GM12878 (cell line): ENCODE data around the gene BRINP2. TPM values are rescaled to one million over a fixed set of nuclear protein-coding genes. Genes with fewer than 3 reads are reported as not detected.

Experiments
- ATAC-seq: fragments of 200-7000 bp; cut with Tn5 transposase; 3 replicates; pipeline ENCODE4 v1.9.1; 2020; ENCODE audit warnings: mild to moderate bottlenecking, moderate library complexity
- BruUV-seq: library from RNA; stranded (reverse); fragments of 400-500 nt; replicated peaks from 2 replicates; lab custom pipeline; 2021; lab: Mats Ljungman, UMichigan
- CTCF ChIA-PET: fragments of 300-600 bp; sonication (Branson Sonifier 250); formaldehyde crosslinking; extraction: SDS; loops from one replicate; lab custom pipeline; 2021; ENCODE audit warnings: inconsistent platforms; lab: Yijun Ruan, JAX
- POLR2A ChIA-PET: fragments of 350-600 bp; formaldehyde crosslinking; extraction: SDS; loops from one replicate; lab custom pipeline; 2021; ENCODE audit warnings: inconsistent platforms; lab: Charles Lee
- RAD21 ChIA-PET: fragments of 300-600 bp; sonication (Branson Sonifier 250); formaldehyde crosslinking; loops from one replicate; lab custom pipeline; 2023; ENCODE audit warnings: antibody characterized with exemption; ENCODE audit not compliant: unreplicated experiment; lab: Charles Lee
- SMC1A ChIA-PET: fragments of 300-600 bp; sonication (Branson Sonifier 250); formaldehyde crosslinking; loops from one replicate; lab custom pipeline; 2023; ENCODE audit not compliant: unreplicated experiment, uncharacterized antibody; lab: Charles Lee
- DNase-seq: peaks from one replicate; pipeline ENCODE4 v3.0.0-alpha.2; 2011; ENCODE audit warnings: low read depth, low spot score
- FAIRE-seq: peaks from 3 replicates; lab custom pipeline; 2011; peaks lifted over from hg19 to GRCh38; lab: Jason Lieb, UNC
- H2AFZ ChIP-seq: 2 replicates; pipeline ENCODE4 v1.6.0; 2011; ENCODE audit warnings: low read depth, low read length, control low read depth; ENCODE audit not compliant: control insufficient read depth
- H3K27ac ChIP-seq: 2 replicates; pipeline ENCODE4 v1.5.1; 2011; ENCODE audit warnings: control low read depth; ENCODE audit not compliant: control insufficient read depth, insufficient read depth
- H3K27me3 ChIP-seq, 2 experiments: replicated peaks in 1 of 2; 2 replicates each; pipeline versions ENCODE4 v1.6.0 to v1.6.1; 2011; ENCODE audit warnings: low read length in 1 of 2; ENCODE audit not compliant: control insufficient read depth in 2 of 2, insufficient read depth in 2 of 2
- H3K36me3 ChIP-seq, 2 experiments: 2 replicates each; pipeline ENCODE4 v1.5.1; 2011; ENCODE audit warnings: low read length in 1 of 2; ENCODE audit not compliant: control insufficient read depth in 2 of 2, insufficient read depth in 2 of 2
- H3K4me1 ChIP-seq: 2 replicates; pipeline ENCODE4 v1.6.1; 2011; ENCODE audit warnings: mild to moderate bottlenecking, low read length, moderate library complexity, mixed read lengths; ENCODE audit not compliant: control insufficient read depth, insufficient read depth
- H3K4me2 ChIP-seq: 2 replicates; pipeline ENCODE4 v1.6.0; 2011; ENCODE audit warnings: control low read depth; ENCODE audit not compliant: control insufficient read depth, insufficient read depth
- H3K4me3 ChIP-seq: fragments of 200-600 bp; sonication (generic); 2 replicates; pipeline ENCODE4 v1.5.1; 2016
- H3K79me2 ChIP-seq: 2 replicates; pipeline ENCODE4 v1.6.0; 2011; ENCODE audit warnings: low read length; ENCODE audit not compliant: control insufficient read depth, insufficient read depth
- H3K9ac ChIP-seq: 2 replicates; pipeline ENCODE4 v1.8.0; 2011; ENCODE audit warnings: low read length, control low read depth, mixed read lengths; ENCODE audit not compliant: control insufficient read depth, insufficient read depth
- H3K9me3 ChIP-seq: replicated peaks from 3 replicates; pipeline ENCODE4 v1.5.1; 2011; ENCODE audit warnings: mild to moderate bottlenecking, low read length; ENCODE audit not compliant: control insufficient read depth, insufficient read depth
- H4K20me1 ChIP-seq: 2 replicates; pipeline ENCODE4 v1.6.0; 2011; ENCODE audit not compliant: control insufficient read depth, insufficient read depth
- CHD1 ChIP-seq: IDR thresholded peaks from 2 replicates; pipeline ENCODE4 v1.6.1; 2012; ENCODE audit warnings: low read depth, low read length, improper control_type of control experiment
- CHD2 ChIP-seq: IDR thresholded peaks from 2 replicates; pipeline ENCODE4 v1.6.1; 2011; ENCODE audit warnings: low read depth, low read length, improper control_type of control experiment, borderline replicate concordance
- CUX1 ChIP-seq: IDR thresholded peaks from 2 replicates; pipeline ENCODE4 v1.6.1; 2012; ENCODE audit warnings: improper control_type of control experiment, low read depth, low read length; ENCODE audit not compliant: insufficient replicate concordance
- FOS ChIP-seq: IDR thresholded peaks from 3 replicates; pipeline ENCODE4 v1.6.1; 2011; ENCODE audit warnings: borderline replicate concordance; ENCODE audit not compliant: insufficient read length; ENCODE audit errors: extremely low read depth
- FOXK2 ChIP-seq: fragments of 450-650 bp; IDR thresholded peaks from 2 replicates; pipeline ENCODE4 v1.6.1; 2017; ENCODE audit warnings: mild to moderate bottlenecking, moderate library complexity
- HCFC1 ChIP-seq: fragments of 150-350 bp; IDR thresholded peaks from 2 replicates; pipeline ENCODE4 v1.6.1; 2014; ENCODE audit warnings: low read length
- LARP7 ChIP-seq: fragments of 450-650 bp; IDR thresholded peaks from 2 replicates; pipeline ENCODE4 v1.6.1; 2017; ENCODE audit warnings: mild to moderate bottlenecking
- NBN ChIP-seq: fragments of 450-650 bp; IDR thresholded peaks from 2 replicates; pipeline ENCODE4 v1.6.1; 2016
- PAX5 ChIP-seq: IDR thresholded peaks from 2 replicates; pipeline ENCODE4 v1.6.1; 2011; ENCODE audit warnings: low read depth, low read length, borderline replicate concordance
- PAX8 ChIP-seq: fragments of 450-650 bp; IDR thresholded peaks from 2 replicates; pipeline ENCODE4 v1.6.1; 2017; ENCODE audit warnings: mild to moderate bottlenecking, moderate library complexity
- POLR2AphosphoS5 ChIP-seq: IDR thresholded peaks from 2 replicates; pipeline ENCODE4 v1.6.1; 2011; ENCODE audit warnings: mild to moderate bottlenecking, low read length, inconsistent platforms
- RBBP5 ChIP-seq: fragments of 200-600 bp; sonication (generic); conservative IDR thresholded peaks from 2 replicates; pipeline ENCODE4 v1.6.1; 2016
- ZNF687 ChIP-seq: fragments of 450-650 bp; IDR thresholded peaks from 2 replicates; pipeline ENCODE4 v1.6.1; 2017; ENCODE audit warnings: mild to moderate bottlenecking, moderate library complexity
- WGBS: methylation state at CpG from one replicate; pipeline ENCODE4 v1.1.6; 2016; ENCODE audit warnings: low lambda C conversion rate; ENCODE audit not compliant: insufficient replicate concordance, insufficient coverage; ENCODE audit errors: missing lambda C conversion rate; 5-methylcytosine and 5-hydroxymethylcytosine counted together
- in situ Hi-C: fragments of 300-500 bp; cut with MboI; formaldehyde crosslinking; loops from 9 replicates; pipeline ENCODE4 v1.14.3; 2018; ENCODE audit warnings: mixed read lengths
- intact Hi-C: fragments of 100-400 bp; cut with micrococcal nuclease; formaldehyde crosslinking; loops from one replicate; pipeline ENCODE4 v1.14.2; 2022; ENCODE audit not compliant: unreplicated experiment
- polyA plus RNA-seq, 11 experiments: library from polyadenylated mRNA; depleted of rRNA in 4 of 11; unstranded in 6 of 11; stranded (reverse) in 5 of 11; fragments of >200 nt; fragmentation: Nextera tagmentation in 4 of 11; fragmentation: Illumina TruSeq in 1 of 11; extraction: Ambion mirVana in 4 of 11; extraction: Trizol in 1 of 11; gene quantifications; 1 replicate in 1 of 11; 2 replicates in 10 of 11; pipeline versions ENCODE4 v1.2.1 to v1.2.3, GENCODE V29; 2011 to 2016; ENCODE audit warnings: inconsistent platforms in 2 of 11, missing spikeins in 2 of 11, low read depth in 1 of 11
- total RNA-seq, 4 experiments: library from RNA; depleted of rRNA in 3 of 4; stranded (reverse); fragments of >200 nt in 3 of 4; fragmentation: Illumina TruSeq in 1 of 4; extraction: Trizol in 1 of 4; gene quantifications; 2 replicates each; pipeline versions ENCODE4 v1.2.1 to v1.2.3, GENCODE V29; 2013 to 2021
- TF ChIP-seq, protein P1 (sequence below): fragments of 450-650 bp; IDR thresholded peaks from 2 replicates; pipeline ENCODE4 v1.6.1; 2018; ENCODE audit warnings: borderline replicate concordance, mild to moderate bottlenecking; ENCODE audit not compliant: partially characterized antibody

BRINP2 gene
- total and polyA plus RNA-seq, 10 of the 15 experiments (the other 5 are each of a cell fraction or from before 2014, with no cell fraction given) = 0.03 TPM; not detected in 9

DNA sequence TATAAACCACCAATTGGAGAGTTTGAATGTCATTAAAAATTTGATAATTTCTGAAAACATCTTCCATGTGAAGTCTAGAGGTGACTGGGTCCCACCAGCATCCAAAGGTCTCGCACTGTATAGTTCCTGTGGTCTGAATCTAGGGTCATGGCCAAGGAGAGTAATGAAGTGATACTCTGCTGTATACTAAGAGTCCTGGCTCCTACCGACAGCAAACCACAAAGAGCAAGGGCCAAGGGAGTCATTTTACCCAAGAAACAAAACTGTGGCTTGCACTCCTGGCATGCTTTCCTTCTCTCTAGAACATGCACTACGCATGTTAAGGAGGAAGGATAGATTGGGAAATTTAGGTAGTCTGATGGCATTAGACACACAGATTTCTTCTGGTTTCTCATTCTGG lies 115.6 kb downstream of the BRINP2 start:
- no peak for ATAC-seq
- ChIA-PET POLR2A (no interaction called here), SMC1A (interaction anchor here (0.5 kb wide), 1 partner anchor 814 kb away, joined by 3 read pairs; no protein-coding TSS in a partner anchor), CTCF (no interaction called here), RAD21 (no interaction called here)
- Histone ChIP-seq H3K79me2 (no peaks in the 10 kb centered on the region), H3K4me3 (no peak overlapping the region), H3K36me3 (no peaks in the 10 kb centered on the region), H3K4me1 (no peaks in the 10 kb centered on the region), H3K9me3 (no peaks in the 10 kb centered on the region), H3K27ac (no peak overlapping the region), H3K4me2 (no peak overlapping the region), H4K20me1 (no peaks in the 10 kb centered on the region), H2AFZ (no peak overlapping the region), H3K9ac (no peak overlapping the region), H3K27me3 (no peaks in the 10 kb centered on the region)
- FAIRE-seq = no peak
- DNase-seq = no peak
- in situ Hi-C loops (no loop called here), intact Hi-C loops (no loop called here)
- BruUV-seq = no TSS peak
- WGBS = 29% methylated on average over 3 of the region's 3 CpGs
- no peak for TF ChIP-seq LARP7
- no peak for TF ChIP-seq HCFC1
- no peak for TF ChIP-seq ZNF687
- TF ChIP-seq CHD2 = no peak
- no peak for TF ChIP-seq CHD1
- no peak for TF ChIP-seq PAX8
- TF ChIP-seq, protein P1, sequence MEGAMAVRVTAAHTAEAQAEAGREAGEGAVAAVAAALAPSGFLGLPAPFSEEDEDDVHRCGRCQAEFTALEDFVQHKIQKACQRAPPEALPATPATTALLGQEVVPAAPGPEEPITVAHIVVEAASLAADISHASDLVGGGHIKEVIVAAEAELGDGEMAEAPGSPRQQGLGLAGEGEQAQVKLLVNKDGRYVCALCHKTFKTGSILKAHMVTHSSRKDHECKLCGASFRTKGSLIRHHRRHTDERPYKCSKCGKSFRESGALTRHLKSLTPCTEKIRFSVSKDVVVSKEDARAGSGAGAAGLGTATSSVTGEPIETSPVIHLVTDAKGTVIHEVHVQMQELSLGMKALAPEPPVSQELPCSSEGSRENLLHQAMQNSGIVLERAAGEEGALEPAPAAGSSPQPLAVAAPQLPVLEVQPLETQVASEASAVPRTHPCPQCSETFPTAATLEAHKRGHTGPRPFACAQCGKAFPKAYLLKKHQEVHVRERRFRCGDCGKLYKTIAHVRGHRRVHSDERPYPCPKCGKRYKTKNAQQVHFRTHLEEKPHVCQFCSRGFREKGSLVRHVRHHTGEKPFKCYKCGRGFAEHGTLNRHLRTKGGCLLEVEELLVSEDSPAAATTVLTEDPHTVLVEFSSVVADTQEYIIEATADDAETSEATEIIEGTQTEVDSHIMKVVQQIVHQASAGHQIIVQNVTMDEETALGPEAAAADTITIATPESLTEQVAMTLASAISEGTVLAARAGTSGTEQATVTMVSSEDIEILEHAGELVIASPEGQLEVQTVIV = no peak
- TF ChIP-seq FOS = no peak
- TF ChIP-seq POLR2AphosphoS5 = no peak
- no peak for TF ChIP-seq NBN
- no peak for TF ChIP-seq RBBP5
- TF ChIP-seq FOXK2 = no peak
- TF ChIP-seq CUX1 = no peak
- no peak for TF ChIP-seq PAX5
